Calu3 (cell line): ENCODE measurements around the gene KLHL29. TPM values are rescaled to one million over a fixed set of nuclear protein-coding genes. Genes with fewer than 3 reads are reported as not detected.

Source experiments
- BruUV-seq: library from RNA; stranded (reverse); fragments of 400-500 nt; replicated peaks from 2 replicates; lab custom pipeline; 2021; lab: Mats Ljungman, UMichigan
- CTCF ChIA-PET: fragments of 300-600 bp; sonication (Branson Sonifier 250); formaldehyde crosslinking; loops from one replicate; lab custom pipeline; 2022; ENCODE audit warnings: antibody characterized with exemption; lab: Charles Lee
- DNase-seq: peaks from one replicate; pipeline ENCODE4 v3.0.0; 2022
- H3K27ac Mint-ChIP-seq: one replicate; pipeline ENCODE4 v1.8.0; 2022; ENCODE audit warnings: mixed read lengths; ENCODE audit not compliant: unreplicated experiment
- H3K27me3 Mint-ChIP-seq: one replicate; pipeline ENCODE4 v1.8.0; 2022; ENCODE audit warnings: mixed read lengths; ENCODE audit not compliant: unreplicated experiment
- H3K36me3 Mint-ChIP-seq: one replicate; pipeline ENCODE4 v1.8.0; 2022; ENCODE audit warnings: mild to moderate bottlenecking, moderate library complexity, mixed read lengths; ENCODE audit not compliant: insufficient read depth, unreplicated experiment
- H3K4me1 Mint-ChIP-seq: one replicate; pipeline ENCODE4 v1.8.0; 2022; ENCODE audit warnings: mild to moderate bottlenecking, low read depth, mixed read lengths; ENCODE audit not compliant: unreplicated experiment
- H3K4me3 Mint-ChIP-seq: one replicate; pipeline ENCODE4 v1.8.0; 2022; ENCODE audit warnings: mild to moderate bottlenecking, low read depth, moderate library complexity, mixed read lengths; ENCODE audit not compliant: unreplicated experiment
- H3K9me3 Mint-ChIP-seq: one replicate; pipeline ENCODE4 v1.8.0; 2022; ENCODE audit warnings: low read depth, mixed read lengths; ENCODE audit not compliant: unreplicated experiment
- intact Hi-C: fragments of 100-400 bp; cut with micrococcal nuclease; formaldehyde crosslinking; loops from one replicate; pipeline ENCODE4 v1.10.0; 2022; ENCODE audit not compliant: unreplicated experiment
- total RNA-seq: library from RNA; stranded (reverse); gene quantifications from 2 replicates; pipeline ENCODE4 v1.2.3, GENCODE V29; 2022
- TF ChIP-seq, protein P1 (sequence below): fragments of 200-600 bp; IDR thresholded peaks from one replicate; pipeline ENCODE4 v1.8.0; 2022; ENCODE audit warnings: antibody characterized with exemption; ENCODE audit not compliant: unreplicated experiment

KLHL29 gene
- total RNA-seq, 1 experiment from 2014 or later = 11.9 TPM

DNA sequence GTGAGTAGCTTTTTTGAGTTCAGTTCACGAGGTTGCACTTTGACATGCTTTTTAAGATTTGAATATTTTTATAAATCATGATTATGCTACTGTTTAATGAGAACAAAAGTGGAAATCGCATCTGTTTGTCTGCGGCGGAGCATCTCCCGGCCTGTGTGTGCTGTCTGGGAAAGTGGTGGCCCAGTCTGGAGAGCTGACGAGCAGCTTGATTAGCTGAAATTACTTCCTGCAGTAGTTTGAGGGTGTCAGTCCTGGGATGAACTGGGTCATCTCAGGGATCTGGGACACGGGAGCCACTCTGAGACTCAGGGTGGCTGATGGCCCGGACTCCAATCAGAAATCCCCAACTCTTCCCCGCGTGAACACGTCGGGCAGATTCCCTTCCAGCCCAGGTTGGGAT, 115.9 kb downstream of the KLHL29 start:
- no peak for DNase-seq
- intact Hi-C loops = no loop called here
- H3K9me3 Mint-ChIP-seq = no peaks in the 10 kb centered on the region
- H3K27ac Mint-ChIP-seq = no peak overlapping the region
- no peaks in the 10 kb centered on the region for H3K27me3 Mint-ChIP-seq
- TF ChIP-seq, protein P1, sequence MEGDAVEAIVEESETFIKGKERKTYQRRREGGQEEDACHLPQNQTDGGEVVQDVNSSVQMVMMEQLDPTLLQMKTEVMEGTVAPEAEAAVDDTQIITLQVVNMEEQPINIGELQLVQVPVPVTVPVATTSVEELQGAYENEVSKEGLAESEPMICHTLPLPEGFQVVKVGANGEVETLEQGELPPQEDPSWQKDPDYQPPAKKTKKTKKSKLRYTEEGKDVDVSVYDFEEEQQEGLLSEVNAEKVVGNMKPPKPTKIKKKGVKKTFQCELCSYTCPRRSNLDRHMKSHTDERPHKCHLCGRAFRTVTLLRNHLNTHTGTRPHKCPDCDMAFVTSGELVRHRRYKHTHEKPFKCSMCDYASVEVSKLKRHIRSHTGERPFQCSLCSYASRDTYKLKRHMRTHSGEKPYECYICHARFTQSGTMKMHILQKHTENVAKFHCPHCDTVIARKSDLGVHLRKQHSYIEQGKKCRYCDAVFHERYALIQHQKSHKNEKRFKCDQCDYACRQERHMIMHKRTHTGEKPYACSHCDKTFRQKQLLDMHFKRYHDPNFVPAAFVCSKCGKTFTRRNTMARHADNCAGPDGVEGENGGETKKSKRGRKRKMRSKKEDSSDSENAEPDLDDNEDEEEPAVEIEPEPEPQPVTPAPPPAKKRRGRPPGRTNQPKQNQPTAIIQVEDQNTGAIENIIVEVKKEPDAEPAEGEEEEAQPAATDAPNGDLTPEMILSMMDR = no peak
- CTCF ChIA-PET = no interaction called here
- no TSS peak for BruUV-seq
- H3K4me1 Mint-ChIP-seq = no peaks in the 10 kb centered on the region
- H3K4me3 Mint-ChIP-seq = no peak overlapping the region
- no peaks in the 10 kb centered on the region for H3K36me3 Mint-ChIP-seq

DNA sequence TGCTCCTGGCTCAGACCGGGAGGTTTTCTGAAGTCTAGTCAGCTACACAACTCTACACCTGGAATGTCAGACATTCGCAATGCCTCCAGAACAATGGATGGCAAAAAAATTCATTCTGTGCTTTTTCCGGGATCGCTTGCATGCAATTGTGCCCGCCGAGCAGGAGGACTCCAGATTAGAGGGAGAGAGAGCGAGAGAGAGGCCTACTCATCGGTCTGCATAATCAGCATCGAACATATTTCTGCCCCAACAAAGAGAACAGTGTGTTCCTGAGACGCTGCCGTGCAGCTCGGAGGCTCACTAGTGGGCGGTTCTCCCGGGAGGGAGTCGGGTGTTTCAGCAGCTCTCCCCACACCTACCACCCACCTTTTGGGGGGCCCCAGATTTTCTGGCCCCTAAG, 117.1 kb downstream of the KLHL29 start:
- BruUV-seq = no TSS peak
- no peaks in the 10 kb centered on the region for H3K9me3 Mint-ChIP-seq
- H3K4me3 Mint-ChIP-seq = no peak overlapping the region
- no peaks in the 10 kb centered on the region for H3K27me3 Mint-ChIP-seq
- no peak overlapping the region for H3K27ac Mint-ChIP-seq
- intact Hi-C loops = no loop called here
- CTCF ChIA-PET = no interaction called here
- TF ChIP-seq, protein P1 = no peak
- DNase-seq = no peak
- H3K36me3 Mint-ChIP-seq = no peaks in the 10 kb centered on the region
- no peaks in the 10 kb centered on the region for H3K4me1 Mint-ChIP-seq

DNA sequence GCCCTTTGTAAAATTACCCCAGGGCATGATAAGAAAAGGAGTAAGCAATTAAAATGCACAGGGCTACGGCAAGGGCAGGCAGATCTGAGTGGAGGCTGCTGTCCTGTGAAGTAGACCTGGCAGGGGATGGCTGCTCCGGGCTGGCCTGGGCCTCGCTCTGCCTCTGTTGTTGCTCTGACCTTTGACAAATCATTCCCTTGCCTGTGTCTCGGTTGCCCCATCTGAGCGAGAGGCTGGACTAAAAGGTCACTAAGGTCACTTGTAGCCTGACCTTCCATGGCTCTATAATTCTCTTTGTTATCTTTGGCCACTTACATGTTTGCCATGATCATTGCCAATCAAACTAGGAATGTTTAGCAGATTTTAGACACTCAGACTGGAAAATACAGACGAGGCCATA, 118.1 kb downstream of the KLHL29 start:
- TF ChIP-seq, protein P1 = no peak
- intact Hi-C loops = no loop called here
- no peak for DNase-seq
- Mint-ChIP-seq H3K27ac (no peak overlapping the region), H3K27me3 (no peaks in the 10 kb centered on the region), H3K36me3 (no peaks in the 10 kb centered on the region), H3K9me3 (no peaks in the 10 kb centered on the region), H3K4me1 (no peaks in the 10 kb centered on the region), H3K4me3 (no peak overlapping the region)
- no TSS peak for BruUV-seq
- CTCF ChIA-PET = no interaction called here

DNA sequence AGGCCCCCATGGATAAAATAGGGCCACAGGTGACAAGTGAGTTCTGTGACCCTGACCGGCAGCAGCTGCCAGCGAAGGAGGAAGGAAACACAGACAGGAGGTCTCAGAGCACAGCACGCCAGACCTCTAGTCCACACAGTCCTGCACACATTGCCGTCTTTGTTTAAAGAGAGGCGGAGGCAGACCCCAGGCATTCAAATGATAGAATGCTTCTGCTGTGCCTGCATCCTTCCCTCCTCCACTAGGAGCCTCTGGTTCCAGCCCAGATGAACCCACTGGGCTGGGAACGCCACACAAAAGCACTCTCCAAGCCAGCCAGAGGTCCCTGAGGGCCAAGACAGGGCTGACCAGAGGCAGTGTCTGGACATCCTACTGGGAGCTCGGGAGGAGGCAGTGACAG, 118.7 kb downstream of the KLHL29 start:
- no peaks in the 10 kb centered on the region for H3K4me1 Mint-ChIP-seq
- no peaks in the 10 kb centered on the region for H3K9me3 Mint-ChIP-seq
- BruUV-seq = no TSS peak
- no peak overlapping the region for H3K27ac Mint-ChIP-seq
- CTCF ChIA-PET = no interaction called here
- H3K4me3 Mint-ChIP-seq = no peak overlapping the region
- no peak for DNase-seq
- intact Hi-C loops = no loop called here
- TF ChIP-seq, protein P1 = no peak
- no peaks in the 10 kb centered on the region for H3K36me3 Mint-ChIP-seq
- H3K27me3 Mint-ChIP-seq = no peaks in the 10 kb centered on the region

DNA sequence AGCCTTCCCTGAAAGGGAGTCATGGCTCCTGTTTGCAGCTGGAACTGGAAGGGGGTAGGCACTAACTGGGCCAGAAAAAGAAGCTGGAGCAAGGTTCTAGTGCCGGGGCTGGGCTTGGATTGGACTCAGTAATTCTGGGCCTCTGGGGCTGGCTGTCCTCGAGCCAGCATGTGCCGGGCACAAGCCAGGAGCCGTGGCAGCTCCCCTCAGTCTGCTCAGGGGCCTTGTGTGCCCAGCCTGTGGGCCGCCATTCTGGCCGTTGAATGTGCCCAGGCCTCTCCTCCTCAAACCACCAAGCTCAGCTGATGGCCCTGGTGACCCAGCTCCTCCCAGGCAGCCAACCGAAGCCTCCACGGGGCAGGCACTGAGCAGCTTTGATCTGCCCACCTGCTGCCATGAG, 119.6 kb downstream of the KLHL29 start:
- no peaks in the 10 kb centered on the region for H3K4me1 Mint-ChIP-seq

More for the DNA sequence above, 119.6 kb downstream of the KLHL29 start:
- Mint-ChIP-seq H3K27me3 (no peaks in the 10 kb centered on the region), H3K9me3 (no peaks in the 10 kb centered on the region), H3K4me3 (no peak overlapping the region), H3K27ac (no peak overlapping the region), H3K36me3 (no peaks in the 10 kb centered on the region)
- no TSS peak for BruUV-seq
- DNase-seq = no peak
- TF ChIP-seq, protein P1 = no peak
- CTCF ChIA-PET = no interaction called here
- intact Hi-C loops = no loop called here
